Keratinocyte (primary cell): ENCODE data around the gene RBM19.

Experiments used
- CTCF ChIP-seq, 3 experiments: IDR thresholded peaks in 1 of 3; conservative IDR thresholded peaks in 1 of 3; optimal IDR thresholded peaks in 1 of 3; 2 replicates in 2 of 3; 3 replicates in 1 of 3; pipeline versions ENCODE3 to v1.5.1; 2011; ENCODE audit warnings: low read length in 3 of 3, mild to moderate bottlenecking in 3 of 3, moderate library complexity in 2 of 3, control low read depth in 1 of 3, inconsistent platforms in 1 of 3; ENCODE audit not compliant: insufficient read depth in 2 of 3; ENCODE audit errors: extremely low read depth in 1 of 3
- EZH2 ChIP-seq: IDR thresholded peaks from one replicate; pipeline ENCODE4 v1.6.1; 2012; ENCODE audit warnings: inconsistent platforms, mild to moderate bottlenecking, low read length, moderate library complexity

GRCh38 chr12:113960030-113960429 lies 6.1 kb downstream of the RBM19 start:
- no peak for TF ChIP-seq CTCF (optimal IDR thresholded peaks at IDR 0.05 in 1 of 3, IDR thresholded peaks at IDR 0.05 in 1 of 3, conservative IDR thresholded peaks at IDR 0.05 in 1 of 3; ENCODE audit: extremely low read depth in 1 of 3, insufficient read depth in 2 of 3, low read length in 3 of 3)
- TF ChIP-seq EZH2, result no peak
